ENCODE results near the gene QKI.

QKI gene

GRCh38 chr6:163391985-163392384 is 22.5 kb upstream of the QKI start:
- DNase-seq (ENCODE audit: low read depth in 3 of 3) = no peak

- DNase-seq (ENCODE audit: low read depth in 3 of 3) = no peak
Measured at GRCh38 chr6:163392533-163392932, 22.0 kb upstream of the QKI start.

- no peak for DNase-seq (ENCODE audit: low read depth in 3 of 3)
Measured at GRCh38 chr6:163393923-163394322, 20.6 kb upstream of the QKI start.

GRCh38 chr6:163394659-163395058 is 19.9 kb upstream of the QKI start:
- no peak for DNase-seq (ENCODE audit: low read depth in 3 of 3)

GRCh38 chr6:163395122-163395830 is 19.2 kb upstream of the QKI start:
- DNase-seq (ENCODE audit: low read depth in 3 of 3) = no peak

- DNase-seq (ENCODE audit: low read depth in 3 of 3) = no peak
Measured at GRCh38 chr6:163395831-163396185, 18.7 kb upstream of the QKI start.

- DNase-seq (ENCODE audit: low read depth in 3 of 3) = no peak
Measured at GRCh38 chr6:163397326-163397725, 17.2 kb upstream of the QKI start.

- no peak for DNase-seq (ENCODE audit: low read depth in 3 of 3)
Measured at GRCh38 chr6:163398115-163398514, 16.4 kb upstream of the QKI start.

GRCh38 chr6:163398815-163399214 is 15.7 kb upstream of the QKI start:
- no peak for DNase-seq (ENCODE audit: low read depth in 3 of 3)

- no peak for DNase-seq (ENCODE audit: low read depth in 3 of 3)
Measured at GRCh38 chr6:163400509-163400908, 14.0 kb upstream of the QKI start.

GRCh38 chr6:163401039-163401885 is 13.3 kb upstream of the QKI start:
- DNase-seq (ENCODE audit: low read depth in 3 of 3) = no peak

- no peak for DNase-seq (ENCODE audit: low read depth in 3 of 3)
Measured at GRCh38 chr6:163402616-163403015, 11.9 kb upstream of the QKI start.

- DNase-seq (ENCODE audit: low read depth in 3 of 3) = no peak
Measured at GRCh38 chr6:163404825-163405265, 9.7 kb upstream of the QKI start.

GRCh38 chr6:163405412-163406309 is 8.9 kb upstream of the QKI start:
- no peak for DNase-seq (ENCODE audit: low read depth in 3 of 3)

- no peak for DNase-seq (ENCODE audit: low read depth in 3 of 3)
Measured at GRCh38 chr6:163406366-163406765, 8.2 kb upstream of the QKI start.

GRCh38 chr6:163406830-163407229 is 7.7 kb upstream of the QKI start:
- no peak for DNase-seq (ENCODE audit: low read depth in 3 of 3)

- no peak for DNase-seq (ENCODE audit: low read depth in 3 of 3)
Measured at GRCh38 chr6:163408352-163408991, 6.0 kb upstream of the QKI start.

GRCh38 chr6:163409712-163410111 is 4.8 kb upstream of the QKI start:
- no peak for DNase-seq (ENCODE audit: low read depth in 3 of 3)

- DNase-seq (ENCODE audit: low read depth in 3 of 3) = no peak
Measured at GRCh38 chr6:163412341-163412740, 2.2 kb upstream of the QKI start.

GRCh38 chr6:163412801-163413344 is 1.6 kb upstream of the QKI start:
- no peak for DNase-seq (ENCODE audit: low read depth in 3 of 3)

- peak; percentile 77 to 84 (median 82) for DNase-seq (ENCODE audit: low read depth in 3 of 3)
Measured at GRCh38 chr6:163413345-163414116, 987 bp upstream of the QKI start.

Data from stimulated activated CD4-positive, alpha-beta T cell treated with anti-CD3 and anti-CD28 coated beads, TNF-alpha, amount 100 ng/mL, for 24 hours (primary cell).